H9 (cell line): ENCODE data around the gene PTPRN2. TPM values are rescaled to one million over a fixed set of nuclear protein-coding genes. Genes with fewer than 3 reads are reported as not detected.

Experiments used
- DNase-seq: peaks from one replicate; pipeline ENCODE4 v3.0.0-alpha.2; 2017
- H2AFZ ChIP-seq: one replicate; pipeline ENCODE4 v1.6.1; 2013; ENCODE audit warnings: mild to moderate bottlenecking, low read length, control low read depth, moderate library complexity
- H2AK5ac ChIP-seq: 2 replicates; pipeline ENCODE4 v1.6.1; 2013; ENCODE audit warnings: low read length, control low read depth, mixed read lengths; ENCODE audit not compliant: insufficient read length
- H2BK120ac ChIP-seq: one replicate; pipeline ENCODE4 v1.6.1; 2013; ENCODE audit warnings: low read depth, mild to moderate bottlenecking, low read length, control low read depth, inconsistent platforms; ENCODE audit not compliant: poor library complexity, severe bottlenecking
- H2BK12ac ChIP-seq: 2 replicates; pipeline ENCODE4 v1.6.1; 2013; ENCODE audit warnings: low read length, control low read depth, mixed read lengths, low read depth; ENCODE audit not compliant: insufficient read length
- H2BK15ac ChIP-seq: 2 replicates; pipeline ENCODE4 v1.6.1; 2013; ENCODE audit warnings: low read depth, low read length, control low read depth
- H2BK20ac ChIP-seq: one replicate; pipeline ENCODE4 v1.6.1; 2013; ENCODE audit warnings: low read depth, mild to moderate bottlenecking, low read length, control low read depth, inconsistent platforms; ENCODE audit not compliant: poor library complexity, severe bottlenecking
- H2BK5ac ChIP-seq: 2 replicates; pipeline ENCODE4 v1.6.1; 2013; ENCODE audit warnings: low read length, control low read depth, mixed read lengths; ENCODE audit not compliant: insufficient read length
- H3K14ac ChIP-seq: 2 replicates; pipeline ENCODE4 v1.6.1; 2013; ENCODE audit warnings: low read length, control low read depth; ENCODE audit not compliant: insufficient read depth
- H3K18ac ChIP-seq: 2 replicates; pipeline ENCODE4 v1.6.1; 2013; ENCODE audit warnings: low read depth, mild to moderate bottlenecking, mixed read lengths, low read length, control low read depth; ENCODE audit not compliant: insufficient read length
- H3K23ac ChIP-seq: 2 replicates; pipeline ENCODE4 v1.6.1; 2013; ENCODE audit warnings: low read length, control low read depth, mixed read lengths, low read depth; ENCODE audit not compliant: insufficient read length
- H3K23me2 ChIP-seq: 2 replicates; pipeline ENCODE4 v1.6.1; 2013; ENCODE audit warnings: low read depth, mild to moderate bottlenecking, mixed read lengths, low read length, control low read depth; ENCODE audit not compliant: insufficient read length, poor library complexity, severe bottlenecking
- H3K27ac ChIP-seq: 2 replicates; pipeline ENCODE4 v1.5.1; 2013; ENCODE audit warnings: low read length, control low read depth, mixed read lengths, low read depth; ENCODE audit not compliant: insufficient read length
- H3K27me3 ChIP-seq: 2 replicates; pipeline ENCODE4 v1.6.1; 2013; ENCODE audit warnings: low read length, control low read depth, inconsistent platforms; ENCODE audit not compliant: insufficient read depth
- H3K4ac ChIP-seq: 2 replicates; pipeline ENCODE4 v1.6.1; 2013; ENCODE audit warnings: low read depth, mild to moderate bottlenecking, control low read depth, inconsistent platforms, low read length, moderate library complexity
- H3K4me1 ChIP-seq: 2 replicates; pipeline ENCODE4 v1.6.1; 2013; ENCODE audit warnings: low read length, control low read depth, inconsistent platforms; ENCODE audit not compliant: insufficient read depth
- H3K4me2 ChIP-seq: 2 replicates; pipeline ENCODE4 v1.6.1; 2013; ENCODE audit warnings: low read length, control low read depth, mixed read lengths; ENCODE audit not compliant: insufficient read length, insufficient read depth
- H3K56ac ChIP-seq: 2 replicates; pipeline ENCODE4 v1.6.1; 2013; ENCODE audit warnings: low read depth, mild to moderate bottlenecking, mixed read lengths, low read length, control low read depth; ENCODE audit not compliant: insufficient read length
- H3K79me1 ChIP-seq: 2 replicates; pipeline ENCODE4 v1.6.1; 2013; ENCODE audit warnings: low read depth, mild to moderate bottlenecking, moderate library complexity, low read length, control low read depth, inconsistent platforms; ENCODE audit not compliant: insufficient read depth, poor library complexity, severe bottlenecking
- H3K79me2 ChIP-seq: 2 replicates; pipeline ENCODE4 v1.6.1; 2013; ENCODE audit warnings: low read length, control low read depth, inconsistent platforms; ENCODE audit not compliant: insufficient read depth
- H3K9ac ChIP-seq: 2 replicates; pipeline ENCODE4 v1.6.1; 2013; ENCODE audit warnings: low read length, control low read depth, mixed read lengths; ENCODE audit not compliant: insufficient read length; ENCODE audit errors: extremely low read depth
- H3K9me3 ChIP-seq: one replicate; pipeline ENCODE4 v1.6.1; 2013; ENCODE audit warnings: low read depth, low read length, inconsistent platforms; ENCODE audit not compliant: control insufficient read depth
- H3T11ph ChIP-seq: one replicate; pipeline ENCODE4 v1.6.1; 2013; ENCODE audit warnings: mild to moderate bottlenecking, low read length, control low read depth, inconsistent platforms
- H4K20me1 ChIP-seq: one replicate; pipeline ENCODE4 v1.6.1; 2013; ENCODE audit not compliant: control insufficient read depth, insufficient read length, insufficient read depth
- H4K5ac ChIP-seq: 2 replicates; pipeline ENCODE4 v1.6.1; 2013; ENCODE audit warnings: low read depth, mild to moderate bottlenecking, mixed read lengths, low read length, control low read depth; ENCODE audit not compliant: insufficient read length
- H4K8ac ChIP-seq: replicated peaks from 2 replicates; pipeline ENCODE4 v1.6.1; 2013; ENCODE audit warnings: low read length, control low read depth, mixed read lengths, low read depth; ENCODE audit not compliant: insufficient read length
- H4K91ac ChIP-seq: 2 replicates; pipeline ENCODE4 v1.6.1; 2013; ENCODE audit warnings: low read depth, mild to moderate bottlenecking, moderate library complexity, mixed read lengths, low read length, control low read depth; ENCODE audit not compliant: insufficient read length
- H3K27ac Mint-ChIP-seq, 3 experiments: 2 replicates in 2 of 3; 3 replicates in 1 of 3; pipeline ENCODE4 v1.8.0; 2020 to 2021; ENCODE audit warnings: mixed read lengths in 3 of 3, mild to moderate bottlenecking in 1 of 3, moderate library complexity in 1 of 3
- H3K27me3 Mint-ChIP-seq: 2 replicates; pipeline ENCODE4 v1.8.0; 2021; ENCODE audit warnings: low read depth, mild to moderate bottlenecking, moderate library complexity, mixed read lengths
- H3K36me3 Mint-ChIP-seq, 3 experiments: 2 replicates in 2 of 3; 3 replicates in 1 of 3; pipeline ENCODE4 v1.8.0; 2020 to 2021; ENCODE audit warnings: low read depth in 3 of 3, mixed read lengths in 3 of 3; ENCODE audit not compliant: insufficient read depth in 1 of 3
- H3K4me1 Mint-ChIP-seq, 2 experiments: 2 replicates each; pipeline ENCODE4 v1.8.0; 2020; ENCODE audit warnings: mixed read lengths in 2 of 2
- H3K4me3 Mint-ChIP-seq, 2 experiments: 2 replicates in 1 of 2; 3 replicates in 1 of 2; pipeline ENCODE4 v1.8.0; 2020 to 2021; ENCODE audit warnings: mild to moderate bottlenecking in 2 of 2, mixed read lengths in 2 of 2, moderate library complexity in 1 of 2
- H3K9me3 Mint-ChIP-seq, 2 experiments: 2 replicates in 1 of 2; 3 replicates in 1 of 2; pipeline ENCODE4 v1.8.0; 2020; ENCODE audit warnings: mild to moderate bottlenecking in 2 of 2, mixed read lengths in 2 of 2, moderate library complexity in 1 of 2
- CTCF ChIP-seq: fragments of 200-600 bp; sonication (generic); conservative IDR thresholded peaks from 3 replicates; pipeline ENCODE4 v1.8.0; 2021; ENCODE audit warnings: antibody characterized with exemption, mild to moderate bottlenecking
- WGBS: extraction: QIAGEN DNeasy Blood & Tissue Kit; methylation state at CpG from one replicate; pipeline ENCODE4 v1.1.7; 2013; ENCODE audit warnings: missing lambda C conversion rate, low lambda C conversion rate, mixed read lengths; ENCODE audit not compliant: insufficient read length; ENCODE audit errors: extremely low coverage; 5-methylcytosine and 5-hydroxymethylcytosine counted together
- total RNA-seq: library from RNA; stranded (reverse); gene quantifications from 2 replicates; pipeline ENCODE4 v1.2.1, GENCODE V29; 2021

The PTPRN2 gene
- total RNA-seq, 1 experiment from 2014 or later: 5.2 TPM

- no peak overlapping the region for H3K27ac ChIP-seq
- H3K14ac ChIP-seq: no peak overlapping the region
- WGBS: 100% methylated on average over 3 of the region's 8 CpGs
- TF ChIP-seq CTCF: no peak
- H3K9me3 ChIP-seq: peaks cover 11% of the 10 kb centered on the region
- H3K9me3 Mint-ChIP-seq: peaks cover 21 to 30% of the 10 kb centered on the region in 2 experiments
- H3K56ac ChIP-seq: no peak overlapping the region
- H3K27me3 Mint-ChIP-seq: peaks cover 8% of the 10 kb centered on the region
- no peak overlapping the region for H2BK120ac ChIP-seq
- no peak overlapping the region for H3K4me3 Mint-ChIP-seq
- no peak overlapping the region for H4K91ac ChIP-seq
- no peaks in the 10 kb centered on the region for H3K4me1 ChIP-seq
- no peak overlapping the region for H3K4ac ChIP-seq
- DNase-seq: no peak
- H2BK15ac ChIP-seq: no peak overlapping the region
- no peak overlapping the region for H3K18ac ChIP-seq
- no peak overlapping the region for H2BK12ac ChIP-seq
- no peak overlapping the region for H3K23ac ChIP-seq
- no peak overlapping the region for H3K4me2 ChIP-seq
- H4K5ac ChIP-seq: no peak overlapping the region
- no peaks in the 10 kb centered on the region for H3K79me2 ChIP-seq
- no peaks in the 10 kb centered on the region for H3K27me3 ChIP-seq
- no peak overlapping the region for H2AK5ac ChIP-seq
- no peak overlapping the region for H3T11ph ChIP-seq
- H4K8ac ChIP-seq: no peak overlapping the region
- no peaks in the 10 kb centered on the region for H3K79me1 ChIP-seq
- H4K20me1 ChIP-seq: no peaks in the 10 kb centered on the region
- no peak overlapping the region for H2BK5ac ChIP-seq
- no peaks in the 10 kb centered on the region for H3K23me2 ChIP-seq
- peaks cover 15 to 27% (median 17%) of the 10 kb centered on the region in 3 experiments for H3K36me3 Mint-ChIP-seq
- no peak overlapping the region for H2AFZ ChIP-seq
- peaks cover 0 to 15% of the 10 kb centered on the region in 2 experiments; a peak in 2 of 4 replicates for H3K4me1 Mint-ChIP-seq
- no peak overlapping the region for H3K27ac Mint-ChIP-seq
- H3K9ac ChIP-seq: no peak overlapping the region
- no peak overlapping the region for H2BK20ac ChIP-seq
Observed at GRCh38 chr7:158033196-158033595, 554.4 kb downstream of the PTPRN2 start.
